ENCODE results near the gene CFAP54.

DNA sequence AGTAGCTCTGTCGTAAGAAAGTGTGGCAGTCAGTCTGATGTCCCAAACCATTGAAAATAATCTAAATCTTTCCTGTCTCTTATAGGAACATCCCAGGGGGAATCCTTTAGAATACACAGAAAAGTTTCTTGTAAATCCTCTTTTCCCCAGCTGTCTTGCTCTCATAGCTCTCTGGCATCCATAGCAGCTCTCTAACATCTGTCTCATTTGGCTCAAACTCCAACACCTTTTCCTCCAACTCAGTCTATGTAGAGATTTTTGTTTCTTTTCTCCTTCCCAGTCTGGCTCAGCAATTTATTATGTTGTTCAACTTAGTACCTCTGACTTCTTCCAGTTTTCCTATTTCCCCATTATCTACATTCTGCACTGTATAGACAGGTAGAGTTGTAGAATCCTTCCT, 333.3 kb downstream of the CFAP54 start:
- TF ChIP-seq, protein P1, sequence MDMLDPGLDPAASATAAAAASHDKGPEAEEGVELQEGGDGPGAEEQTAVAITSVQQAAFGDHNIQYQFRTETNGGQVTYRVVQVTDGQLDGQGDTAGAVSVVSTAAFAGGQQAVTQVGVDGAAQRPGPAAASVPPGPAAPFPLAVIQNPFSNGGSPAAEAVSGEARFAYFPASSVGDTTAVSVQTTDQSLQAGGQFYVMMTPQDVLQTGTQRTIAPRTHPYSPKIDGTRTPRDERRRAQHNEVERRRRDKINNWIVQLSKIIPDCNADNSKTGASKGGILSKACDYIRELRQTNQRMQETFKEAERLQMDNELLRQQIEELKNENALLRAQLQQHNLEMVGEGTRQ (IDR thresholded peaks at IDR 0.05; ENCODE audit: borderline replicate concordance, low read depth, low read length): no peak
- TF ChIP-seq EZH2phosphoT487 (IDR thresholded peaks at IDR 0.05; ENCODE audit: borderline replicate concordance, low read depth): no peak
- no peak for TF ChIP-seq SMC3 (IDR thresholded peaks at IDR 0.05; ENCODE audit: low read depth, low read length)
